ENCODE measurements around the gene GPR158.
"Not testable (repeated sequence)": the region's sequence is repeated elsewhere in the genome, so short reads cannot be mapped to it uniquely, and the experiment has no call there.

Gene GPR158, protein sequence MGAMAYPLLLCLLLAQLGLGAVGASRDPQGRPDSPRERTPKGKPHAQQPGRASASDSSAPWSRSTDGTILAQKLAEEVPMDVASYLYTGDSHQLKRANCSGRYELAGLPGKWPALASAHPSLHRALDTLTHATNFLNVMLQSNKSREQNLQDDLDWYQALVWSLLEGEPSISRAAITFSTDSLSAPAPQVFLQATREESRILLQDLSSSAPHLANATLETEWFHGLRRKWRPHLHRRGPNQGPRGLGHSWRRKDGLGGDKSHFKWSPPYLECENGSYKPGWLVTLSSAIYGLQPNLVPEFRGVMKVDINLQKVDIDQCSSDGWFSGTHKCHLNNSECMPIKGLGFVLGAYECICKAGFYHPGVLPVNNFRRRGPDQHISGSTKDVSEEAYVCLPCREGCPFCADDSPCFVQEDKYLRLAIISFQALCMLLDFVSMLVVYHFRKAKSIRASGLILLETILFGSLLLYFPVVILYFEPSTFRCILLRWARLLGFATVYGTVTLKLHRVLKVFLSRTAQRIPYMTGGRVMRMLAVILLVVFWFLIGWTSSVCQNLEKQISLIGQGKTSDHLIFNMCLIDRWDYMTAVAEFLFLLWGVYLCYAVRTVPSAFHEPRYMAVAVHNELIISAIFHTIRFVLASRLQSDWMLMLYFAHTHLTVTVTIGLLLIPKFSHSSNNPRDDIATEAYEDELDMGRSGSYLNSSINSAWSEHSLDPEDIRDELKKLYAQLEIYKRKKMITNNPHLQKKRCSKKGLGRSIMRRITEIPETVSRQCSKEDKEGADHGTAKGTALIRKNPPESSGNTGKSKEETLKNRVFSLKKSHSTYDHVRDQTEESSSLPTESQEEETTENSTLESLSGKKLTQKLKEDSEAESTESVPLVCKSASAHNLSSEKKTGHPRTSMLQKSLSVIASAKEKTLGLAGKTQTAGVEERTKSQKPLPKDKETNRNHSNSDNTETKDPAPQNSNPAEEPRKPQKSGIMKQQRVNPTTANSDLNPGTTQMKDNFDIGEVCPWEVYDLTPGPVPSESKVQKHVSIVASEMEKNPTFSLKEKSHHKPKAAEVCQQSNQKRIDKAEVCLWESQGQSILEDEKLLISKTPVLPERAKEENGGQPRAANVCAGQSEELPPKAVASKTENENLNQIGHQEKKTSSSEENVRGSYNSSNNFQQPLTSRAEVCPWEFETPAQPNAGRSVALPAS (N-terminal part only)
- total RNA-seq: 0 reads per million in 3 donors

- Histone ChIP-seq H3K36me3 (ENCODE audit: control insufficient read depth, insufficient read depth, low read length) (no peaks in the 10 kb centered on the region), H3K27me3 (replicated peaks; ENCODE audit: control insufficient read depth, insufficient read depth, low read length, poor library complexity, severe bottlenecking) (peaks cover 22% of the 10 kb centered on the region), H3K27ac (ENCODE audit: insufficient read depth, low read length, poor library complexity, severe bottlenecking) (no peak within 1 kb of the TSS), H3K9me3 (ENCODE audit: control insufficient read depth, low read length) (no peaks in the 10 kb centered on the region), H3K4me3 (ENCODE audit: insufficient read depth, low read depth, low read length, poor library complexity, severe bottlenecking) (no peak within 1 kb of the TSS), H3K4me1 (ENCODE audit: control insufficient read depth, insufficient read depth, low read length, poor library complexity, severe bottlenecking) (no peaks in the 10 kb centered on the region)
- peak in 2 of 3 donors; percentile 3 to 9 for DNase-seq
Observed at GRCh38 chr10:25174461-25175230, at the start of gene GPR158. GPR158 (plus strand) TSS chr10:25175001; CDS start chr10:25175421, 420 bp downstream.

- Histone ChIP-seq H3K4me3 (ENCODE audit: insufficient read depth, low read depth, low read length, poor library complexity, severe bottlenecking) (no peak overlapping the region), H3K27ac (ENCODE audit: insufficient read depth, low read length, poor library complexity, severe bottlenecking) (no peak overlapping the region), H3K4me1 (ENCODE audit: control insufficient read depth, insufficient read depth, low read length, poor library complexity, severe bottlenecking) (no peaks in the 10 kb centered on the region), H3K36me3 (ENCODE audit: control insufficient read depth, insufficient read depth, low read length) (no peaks in the 10 kb centered on the region), H3K27me3 (replicated peaks; ENCODE audit: control insufficient read depth, insufficient read depth, low read length, poor library complexity, severe bottlenecking) (no peaks in the 10 kb centered on the region), H3K9me3 (ENCODE audit: control insufficient read depth, low read length) (no peaks in the 10 kb centered on the region)
- no peak for DNase-seq
Observed at GRCh38 chr10:25125201-25125611, 49.6 kb upstream of the GPR158 start.

- no peaks in the 10 kb centered on the region for H3K9me3 ChIP-seq (ENCODE audit: control insufficient read depth, low read length)
- no peak for DNase-seq
- no peak overlapping the region for H3K27ac ChIP-seq (ENCODE audit: insufficient read depth, low read length, poor library complexity, severe bottlenecking)
- no peaks in the 10 kb centered on the region for H3K4me1 ChIP-seq (ENCODE audit: control insufficient read depth, insufficient read depth, low read length, poor library complexity, severe bottlenecking)
- H3K27me3 ChIP-seq (replicated peaks; ENCODE audit: control insufficient read depth, insufficient read depth, low read length, poor library complexity, severe bottlenecking): no peaks in the 10 kb centered on the region
- no peak overlapping the region for H3K4me3 ChIP-seq (ENCODE audit: insufficient read depth, low read depth, low read length, poor library complexity, severe bottlenecking)
- no peaks in the 10 kb centered on the region for H3K36me3 ChIP-seq (ENCODE audit: control insufficient read depth, insufficient read depth, low read length)
Observed at GRCh38 chr10:25129592-25129991, 45.2 kb upstream of the GPR158 start.

GRCh38 chr10:25130906-25131305, 43.9 kb upstream of the GPR158 start:
- H3K4me1 ChIP-seq (ENCODE audit: control insufficient read depth, insufficient read depth, low read length, poor library complexity, severe bottlenecking): no peaks in the 10 kb centered on the region
- no peaks in the 10 kb centered on the region for H3K36me3 ChIP-seq (ENCODE audit: control insufficient read depth, insufficient read depth, low read length)
- H3K4me3 ChIP-seq (ENCODE audit: insufficient read depth, low read depth, low read length, poor library complexity, severe bottlenecking): no peak overlapping the region
- no peak overlapping the region for H3K27ac ChIP-seq (ENCODE audit: insufficient read depth, low read length, poor library complexity, severe bottlenecking)
- no peaks in the 10 kb centered on the region for H3K9me3 ChIP-seq (ENCODE audit: control insufficient read depth, low read length)
- H3K27me3 ChIP-seq (replicated peaks; ENCODE audit: control insufficient read depth, insufficient read depth, low read length, poor library complexity, severe bottlenecking): no peaks in the 10 kb centered on the region
- no peak for DNase-seq

DNA sequence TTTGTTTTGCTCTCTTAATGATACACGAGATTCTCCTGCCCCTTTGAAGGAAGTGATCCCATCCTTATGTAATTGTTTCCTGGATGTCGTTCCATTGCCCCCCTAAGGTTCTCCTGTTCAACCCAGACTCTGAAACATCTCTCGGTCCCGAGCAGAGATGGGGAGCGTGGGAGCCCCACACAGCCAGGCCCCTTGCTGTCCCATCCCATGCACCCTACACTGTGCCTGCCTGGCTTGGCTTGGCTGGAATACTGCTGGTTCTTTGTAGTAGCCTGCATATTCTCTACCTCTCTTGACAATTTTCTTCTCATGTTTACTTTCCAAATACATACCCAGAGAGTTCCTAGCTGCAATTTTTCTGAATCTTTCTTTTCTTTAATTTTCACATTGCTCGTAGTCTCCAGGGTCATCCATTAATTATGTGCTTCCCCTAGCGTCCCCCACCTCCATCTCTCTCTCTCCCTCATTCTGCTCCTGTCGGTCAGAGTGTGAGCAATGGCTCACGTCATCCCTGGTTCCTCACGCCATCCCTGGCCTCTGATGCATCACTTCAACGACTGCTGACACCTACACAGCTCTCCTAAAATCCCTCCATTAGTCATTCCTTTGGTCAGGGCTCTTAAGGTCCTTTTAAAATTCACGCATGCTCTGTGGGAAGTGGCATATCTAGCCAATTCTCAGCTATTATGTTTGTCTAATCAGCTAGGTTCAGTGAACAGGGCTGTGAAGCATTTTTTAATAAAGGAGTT, 32.5 kb upstream of the GPR158 start:
- Histone ChIP-seq H3K27me3 (replicated peaks; ENCODE audit: control insufficient read depth, insufficient read depth, low read length, poor library complexity, severe bottlenecking) (no peaks in the 10 kb centered on the region), H3K4me3 (ENCODE audit: insufficient read depth, low read depth, low read length, poor library complexity, severe bottlenecking) (no peak overlapping the region), H3K4me1 (ENCODE audit: control insufficient read depth, insufficient read depth, low read length, poor library complexity, severe bottlenecking) (no peaks in the 10 kb centered on the region), H3K36me3 (ENCODE audit: control insufficient read depth, insufficient read depth, low read length) (no peaks in the 10 kb centered on the region), H3K9me3 (ENCODE audit: control insufficient read depth, low read length) (no peaks in the 10 kb centered on the region), H3K27ac (ENCODE audit: insufficient read depth, low read length, poor library complexity, severe bottlenecking) (no peak overlapping the region)
- no peak for DNase-seq

DNA sequence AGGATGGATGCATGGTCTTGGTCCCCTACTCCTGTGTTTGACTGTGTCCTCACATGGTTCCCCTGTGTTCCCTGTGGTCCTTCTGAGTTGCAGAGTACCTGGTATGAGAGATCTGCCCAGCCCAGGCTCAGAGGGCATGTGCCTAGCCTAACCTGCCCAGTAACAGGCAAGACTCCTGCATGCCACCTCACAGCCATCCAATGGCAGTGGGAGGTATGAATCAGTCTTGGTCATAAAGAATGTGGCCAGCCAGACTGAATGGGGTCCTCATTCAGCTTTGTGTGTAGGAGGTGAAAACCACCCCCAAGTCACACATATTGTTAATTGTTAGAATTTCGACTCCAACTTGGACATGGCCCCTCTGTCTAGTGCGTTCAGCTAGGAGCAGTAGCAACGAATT, 17.2 kb upstream of the GPR158 start:
- H3K27me3 ChIP-seq (replicated peaks; ENCODE audit: control insufficient read depth, insufficient read depth, low read length, poor library complexity, severe bottlenecking): no peaks in the 10 kb centered on the region

GRCh38 chr10:25159591-25159990, 15.2 kb upstream of the GPR158 start:
- H3K27me3 ChIP-seq (replicated peaks; ENCODE audit: control insufficient read depth, insufficient read depth, low read length, poor library complexity, severe bottlenecking): no peaks in the 10 kb centered on the region
- H3K4me1 ChIP-seq (ENCODE audit: control insufficient read depth, insufficient read depth, low read length, poor library complexity, severe bottlenecking): no peaks in the 10 kb centered on the region
- no peak overlapping the region for H3K4me3 ChIP-seq (ENCODE audit: insufficient read depth, low read depth, low read length, poor library complexity, severe bottlenecking)
- no peaks in the 10 kb centered on the region for H3K9me3 ChIP-seq (ENCODE audit: control insufficient read depth, low read length)
- H3K27ac ChIP-seq (ENCODE audit: insufficient read depth, low read length, poor library complexity, severe bottlenecking): no peak overlapping the region
- no peaks in the 10 kb centered on the region for H3K36me3 ChIP-seq (ENCODE audit: control insufficient read depth, insufficient read depth, low read length)
- no peak for DNase-seq

More for the DNA sequence above, 17.2 kb upstream of the GPR158 start:
- no peaks in the 10 kb centered on the region for H3K9me3 ChIP-seq (ENCODE audit: control insufficient read depth, low read length)
- DNase-seq: no peak
- no peak overlapping the region for H3K27ac ChIP-seq (ENCODE audit: insufficient read depth, low read length, poor library complexity, severe bottlenecking)
- H3K4me3 ChIP-seq (ENCODE audit: insufficient read depth, low read depth, low read length, poor library complexity, severe bottlenecking): no peak overlapping the region
- no peaks in the 10 kb centered on the region for H3K4me1 ChIP-seq (ENCODE audit: control insufficient read depth, insufficient read depth, low read length, poor library complexity, severe bottlenecking)
- no peaks in the 10 kb centered on the region for H3K36me3 ChIP-seq (ENCODE audit: control insufficient read depth, insufficient read depth, low read length)

DNA sequence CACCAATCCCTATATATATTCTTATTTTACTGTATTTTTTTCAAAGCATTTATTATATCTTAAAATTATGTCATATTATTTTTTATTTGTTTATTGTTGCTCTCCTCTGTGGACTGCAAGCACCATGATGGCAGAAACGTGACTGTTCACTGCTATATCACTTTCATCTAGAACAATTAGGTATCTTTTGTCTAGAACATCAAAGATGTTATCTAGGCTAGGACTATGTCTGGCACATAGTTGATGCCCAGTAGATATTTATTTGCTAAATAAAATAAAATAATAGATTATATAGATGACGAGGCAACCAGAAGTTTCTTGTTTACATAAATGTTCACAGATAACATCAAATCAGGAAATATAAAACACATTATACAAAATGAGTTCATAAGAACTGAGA, 12.4 kb upstream of the GPR158 start:
- H3K27ac ChIP-seq (ENCODE audit: insufficient read depth, low read length, poor library complexity, severe bottlenecking): no peak overlapping the region
- no peak for DNase-seq
- H3K27me3 ChIP-seq (replicated peaks; ENCODE audit: control insufficient read depth, insufficient read depth, low read length, poor library complexity, severe bottlenecking): no peaks in the 10 kb centered on the region
- H3K9me3 ChIP-seq (ENCODE audit: control insufficient read depth, low read length): no peaks in the 10 kb centered on the region
- H3K36me3 ChIP-seq (ENCODE audit: control insufficient read depth, insufficient read depth, low read length): no peaks in the 10 kb centered on the region
- no peak overlapping the region for H3K4me3 ChIP-seq (ENCODE audit: insufficient read depth, low read depth, low read length, poor library complexity, severe bottlenecking)
- no peaks in the 10 kb centered on the region for H3K4me1 ChIP-seq (ENCODE audit: control insufficient read depth, insufficient read depth, low read length, poor library complexity, severe bottlenecking)

DNA sequence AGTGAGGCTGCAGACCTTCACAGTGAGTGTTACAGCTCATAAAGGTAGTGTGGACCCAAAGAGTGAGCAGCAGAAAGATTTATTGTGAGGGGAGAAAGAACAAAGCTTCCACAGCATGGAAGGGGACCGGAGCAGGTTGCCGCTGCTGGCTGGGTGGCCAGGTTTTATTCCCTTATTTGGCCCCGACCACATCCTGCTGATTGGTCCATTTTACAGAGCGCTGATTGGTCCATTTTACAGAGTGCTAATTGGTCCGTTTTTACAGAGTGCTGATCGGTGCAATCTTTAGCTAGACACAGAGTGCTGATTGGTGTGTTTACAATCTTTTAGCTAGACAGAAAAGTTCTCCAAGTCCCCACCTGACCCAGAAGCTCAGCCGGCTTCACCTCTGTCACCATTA, 11.3 kb upstream of the GPR158 start:
- H3K36me3 ChIP-seq (ENCODE audit: control insufficient read depth, insufficient read depth, low read length); H3K27me3 ChIP-seq (replicated peaks; ENCODE audit: control insufficient read depth, insufficient read depth, low read length, poor library complexity, severe bottlenecking); H3K9me3 ChIP-seq (ENCODE audit: control insufficient read depth, low read length); H3K27ac ChIP-seq (ENCODE audit: insufficient read depth, low read length, poor library complexity, severe bottlenecking); H3K4me3 ChIP-seq (ENCODE audit: insufficient read depth, low read depth, low read length, poor library complexity, severe bottlenecking); H3K4me1 ChIP-seq (ENCODE audit: control insufficient read depth, insufficient read depth, low read length, poor library complexity, severe bottlenecking); DNase-seq: not testable (repeated sequence)
